ENCODE measurements around the gene TANGO2. TPM values are rescaled to one million over a fixed set of nuclear protein-coding genes. Genes with fewer than 3 reads are reported as not detected.
A peak's percentile ranks its signal among the peaks of the same experiment; 100 is the strongest.

Gene TANGO2
- total RNA-seq, 1 experiment from 2014 or later = 14.6 TPM

DNA sequence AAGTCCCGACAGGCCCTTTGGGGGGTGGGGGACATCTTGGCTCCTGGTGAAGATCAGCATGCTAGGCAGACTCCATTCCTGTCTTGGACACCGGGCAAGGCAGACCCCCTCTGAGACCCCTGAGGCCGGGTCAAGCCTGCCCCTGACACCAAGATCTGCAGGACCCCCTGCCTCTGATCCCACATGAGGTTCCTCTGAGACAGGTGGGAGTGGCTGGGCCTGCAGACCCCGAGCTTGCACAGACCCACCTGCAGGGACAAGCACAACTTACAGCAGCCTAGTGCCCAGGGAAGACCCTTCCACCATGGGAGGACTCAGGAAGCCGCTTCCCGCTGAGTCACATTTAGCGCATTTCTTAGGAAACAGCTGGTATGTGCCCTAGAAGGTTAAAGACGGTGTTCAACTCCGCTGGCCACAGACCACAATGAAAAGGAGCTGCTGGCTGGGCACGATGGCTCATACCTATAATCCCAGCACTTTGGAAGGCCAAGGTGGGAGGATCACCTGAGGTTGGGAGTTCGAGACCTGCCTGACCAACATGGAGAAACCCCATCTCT, 19.8 kb upstream of the TANGO2 start:
- Histone ChIP-seq H3K23ac (ENCODE audit: insufficient read length, low read depth, low read length) (no peak overlapping the region), H3K4ac (ENCODE audit: low read depth, low read length) (no peak overlapping the region), H3K14ac (ENCODE audit: insufficient read depth, low read length) (no peak overlapping the region), H3K23me2 (ENCODE audit: insufficient read length, low read depth, low read length, poor library complexity, severe bottlenecking) (no peaks in the 10 kb centered on the region), H3K79me2 (ENCODE audit: insufficient read depth, low read length) (no peaks in the 10 kb centered on the region), H3K79me1 (ENCODE audit: insufficient read depth, low read depth, low read length, poor library complexity, severe bottlenecking) (no peaks in the 10 kb centered on the region), H3K4me2 (ENCODE audit: insufficient read depth, insufficient read length, low read length) (no peak overlapping the region), H3K27me3 (ENCODE audit: insufficient read depth, low read length) (no peaks in the 10 kb centered on the region), H2BK120ac (ENCODE audit: low read depth, low read length, poor library complexity, severe bottlenecking) (no peak overlapping the region), H3K4me1 (ENCODE audit: insufficient read depth, low read length) (peaks cover 6% of the 10 kb centered on the region; the same call in 1 of the 2 replicates), H3K9me3 (ENCODE audit: control insufficient read depth, low read depth, low read length) (no peaks in the 10 kb centered on the region), H2AFZ (ENCODE audit: low read length) (no peak overlapping the region), H3K56ac (ENCODE audit: insufficient read length, low read depth, low read length) (no peak overlapping the region), H3K27ac (ENCODE audit: insufficient read length, low read depth, low read length) (no peak overlapping the region), H3T11ph (ENCODE audit: low read length) (no peak overlapping the region), H2BK5ac (ENCODE audit: insufficient read length, low read length) (no peak overlapping the region), H4K20me1 (ENCODE audit: control insufficient read depth, insufficient read depth, insufficient read length) (no peaks in the 10 kb centered on the region), H2BK12ac (ENCODE audit: insufficient read length, low read depth, low read length) (no peak overlapping the region), H4K5ac (ENCODE audit: insufficient read length, low read depth, low read length) (no peak overlapping the region), H3K18ac (ENCODE audit: insufficient read length, low read depth, low read length) (no peak overlapping the region), H2BK20ac (ENCODE audit: low read depth, low read length, poor library complexity, severe bottlenecking) (no peak overlapping the region), H4K8ac (replicated peaks; ENCODE audit: insufficient read length, low read depth, low read length) (no peak overlapping the region), H2BK15ac (ENCODE audit: low read depth, low read length) (no peak overlapping the region), H2AK5ac (ENCODE audit: insufficient read length, low read length) (no peak overlapping the region), H3K9ac (ENCODE audit: extremely low read depth, insufficient read length, low read length) (no peak overlapping the region), H4K91ac (ENCODE audit: insufficient read length, low read depth, low read length) (no peak overlapping the region)
- H3K9me3 Mint-ChIP-seq = peaks cover 23% of the 10 kb centered on the region in 2 experiments
- WGBS (ENCODE audit: extremely low coverage, insufficient read length, low lambda C conversion rate) = no CpG with 5 or more reads among the region's 11 CpGs
- TF ChIP-seq, protein P1, sequence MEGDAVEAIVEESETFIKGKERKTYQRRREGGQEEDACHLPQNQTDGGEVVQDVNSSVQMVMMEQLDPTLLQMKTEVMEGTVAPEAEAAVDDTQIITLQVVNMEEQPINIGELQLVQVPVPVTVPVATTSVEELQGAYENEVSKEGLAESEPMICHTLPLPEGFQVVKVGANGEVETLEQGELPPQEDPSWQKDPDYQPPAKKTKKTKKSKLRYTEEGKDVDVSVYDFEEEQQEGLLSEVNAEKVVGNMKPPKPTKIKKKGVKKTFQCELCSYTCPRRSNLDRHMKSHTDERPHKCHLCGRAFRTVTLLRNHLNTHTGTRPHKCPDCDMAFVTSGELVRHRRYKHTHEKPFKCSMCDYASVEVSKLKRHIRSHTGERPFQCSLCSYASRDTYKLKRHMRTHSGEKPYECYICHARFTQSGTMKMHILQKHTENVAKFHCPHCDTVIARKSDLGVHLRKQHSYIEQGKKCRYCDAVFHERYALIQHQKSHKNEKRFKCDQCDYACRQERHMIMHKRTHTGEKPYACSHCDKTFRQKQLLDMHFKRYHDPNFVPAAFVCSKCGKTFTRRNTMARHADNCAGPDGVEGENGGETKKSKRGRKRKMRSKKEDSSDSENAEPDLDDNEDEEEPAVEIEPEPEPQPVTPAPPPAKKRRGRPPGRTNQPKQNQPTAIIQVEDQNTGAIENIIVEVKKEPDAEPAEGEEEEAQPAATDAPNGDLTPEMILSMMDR (conservative IDR thresholded peaks at IDR 0.05) = no peak
- no peaks in the 10 kb centered on the region; the same call in 1 of the 2 replicates for H3K27me3 Mint-ChIP-seq (ENCODE audit: low read depth)
- H3K4me3 Mint-ChIP-seq = no peak overlapping the region
- H3K4me1 Mint-ChIP-seq = peaks cover 29 to 33% of the 10 kb centered on the region in 2 experiments
- H3K27ac Mint-ChIP-seq = peak overlapping the region in 1 of 3 experiments; percentile 44; a peak in 2 of 7 replicates
- peaks cover 0 to 23% (median 12%) of the 10 kb centered on the region in 3 experiments; a peak in 6 of 7 replicates for H3K36me3 Mint-ChIP-seq (ENCODE audit: insufficient read depth in 1 of 3, low read depth in 3 of 3)
- no peak for DNase-seq
